ENCODE measurements around the gene OTOP3. TPM values are rescaled to one million over a fixed set of nuclear protein-coding genes. Genes with fewer than 3 reads are reported as not detected.
A peak's percentile ranks its signal among the peaks of the same experiment; 100 is the strongest.

The OTOP3 gene
- total RNA-seq, 1 experiment from 2014 or later, result not detected

DNA sequence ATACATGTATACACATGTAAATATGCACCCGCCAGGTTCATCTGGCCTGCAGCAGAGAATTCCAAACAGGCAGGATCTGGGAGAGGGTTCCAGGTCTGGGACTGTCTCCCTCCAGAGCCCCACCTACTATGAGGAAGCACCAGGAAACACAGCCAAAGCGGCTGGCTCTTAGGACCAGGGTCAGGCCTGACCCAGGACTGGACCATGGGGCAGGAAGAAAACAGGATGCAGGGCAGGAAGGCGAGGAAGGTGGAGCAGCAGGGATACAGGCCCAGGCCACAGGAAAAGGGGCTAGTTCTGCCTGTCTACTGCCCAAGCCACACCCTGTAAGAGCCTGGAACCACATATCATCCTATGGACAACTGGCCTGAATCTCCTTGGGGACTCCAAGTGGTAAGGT is 34.7 kb downstream of the OTOP3 start:
- Histone ChIP-seq H3F3A (ENCODE audit: insufficient read depth, low read depth) (peaks cover 9% of the 10 kb centered on the region; the same call in 1 of the 2 replicates), H3K4me3 (no peak overlapping the region; the same call in 1 of the 2 replicates), H4K20me1 (ENCODE audit: insufficient read depth) (no peaks in the 10 kb centered on the region), H3K4me2 (peak overlapping the region; percentile 85), H2AFZ (no peak overlapping the region), H3K36me3 (ENCODE audit: low read depth) (no peaks in the 10 kb centered on the region), H3K9me2 (ENCODE audit: insufficient read depth) (no peaks in the 10 kb centered on the region), H3K9me3 (ENCODE audit: insufficient read depth, low read depth) (no peaks in the 10 kb centered on the region), H3K4me1 (replicated peaks; ENCODE audit: insufficient read depth) (peaks cover 43% of the 10 kb centered on the region), H3K27me3 (ENCODE audit: insufficient read depth, low read depth) (0 out of 2 replicates have a peak, but pooled peaks cover 3% of the 10 kb centered on the region), H3K79me2 (ENCODE audit: low read depth) (peaks cover 34% of the 10 kb centered on the region), H3K27ac (no peak overlapping the region)
- POLR2A ChIA-PET (ENCODE audit: unreplicated experiment), result interaction anchor here (0.6 kb wide), 1 partner anchor 117 kb away, joined by 3 read pairs; the partner anchor contains the start of gene SLC16A5
- intact Hi-C loops (cut with micrococcal nuclease; ENCODE audit: unreplicated experiment), result no loop called here
- CTCF ChIA-PET, result interaction anchor here (0.6 to 1.1 kb wide), 2 partner anchors 39 to 42 kb away, joined by 9 to 12 read pairs; partner anchors contain the start of gene MRPL58
- no peak for DNase-seq
- TF ChIP-seq, protein P1, sequence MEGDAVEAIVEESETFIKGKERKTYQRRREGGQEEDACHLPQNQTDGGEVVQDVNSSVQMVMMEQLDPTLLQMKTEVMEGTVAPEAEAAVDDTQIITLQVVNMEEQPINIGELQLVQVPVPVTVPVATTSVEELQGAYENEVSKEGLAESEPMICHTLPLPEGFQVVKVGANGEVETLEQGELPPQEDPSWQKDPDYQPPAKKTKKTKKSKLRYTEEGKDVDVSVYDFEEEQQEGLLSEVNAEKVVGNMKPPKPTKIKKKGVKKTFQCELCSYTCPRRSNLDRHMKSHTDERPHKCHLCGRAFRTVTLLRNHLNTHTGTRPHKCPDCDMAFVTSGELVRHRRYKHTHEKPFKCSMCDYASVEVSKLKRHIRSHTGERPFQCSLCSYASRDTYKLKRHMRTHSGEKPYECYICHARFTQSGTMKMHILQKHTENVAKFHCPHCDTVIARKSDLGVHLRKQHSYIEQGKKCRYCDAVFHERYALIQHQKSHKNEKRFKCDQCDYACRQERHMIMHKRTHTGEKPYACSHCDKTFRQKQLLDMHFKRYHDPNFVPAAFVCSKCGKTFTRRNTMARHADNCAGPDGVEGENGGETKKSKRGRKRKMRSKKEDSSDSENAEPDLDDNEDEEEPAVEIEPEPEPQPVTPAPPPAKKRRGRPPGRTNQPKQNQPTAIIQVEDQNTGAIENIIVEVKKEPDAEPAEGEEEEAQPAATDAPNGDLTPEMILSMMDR (conservative IDR thresholded peaks at IDR 0.05), result no peak
- BruUV-seq (replicated peaks), result no TSS peak

DNA sequence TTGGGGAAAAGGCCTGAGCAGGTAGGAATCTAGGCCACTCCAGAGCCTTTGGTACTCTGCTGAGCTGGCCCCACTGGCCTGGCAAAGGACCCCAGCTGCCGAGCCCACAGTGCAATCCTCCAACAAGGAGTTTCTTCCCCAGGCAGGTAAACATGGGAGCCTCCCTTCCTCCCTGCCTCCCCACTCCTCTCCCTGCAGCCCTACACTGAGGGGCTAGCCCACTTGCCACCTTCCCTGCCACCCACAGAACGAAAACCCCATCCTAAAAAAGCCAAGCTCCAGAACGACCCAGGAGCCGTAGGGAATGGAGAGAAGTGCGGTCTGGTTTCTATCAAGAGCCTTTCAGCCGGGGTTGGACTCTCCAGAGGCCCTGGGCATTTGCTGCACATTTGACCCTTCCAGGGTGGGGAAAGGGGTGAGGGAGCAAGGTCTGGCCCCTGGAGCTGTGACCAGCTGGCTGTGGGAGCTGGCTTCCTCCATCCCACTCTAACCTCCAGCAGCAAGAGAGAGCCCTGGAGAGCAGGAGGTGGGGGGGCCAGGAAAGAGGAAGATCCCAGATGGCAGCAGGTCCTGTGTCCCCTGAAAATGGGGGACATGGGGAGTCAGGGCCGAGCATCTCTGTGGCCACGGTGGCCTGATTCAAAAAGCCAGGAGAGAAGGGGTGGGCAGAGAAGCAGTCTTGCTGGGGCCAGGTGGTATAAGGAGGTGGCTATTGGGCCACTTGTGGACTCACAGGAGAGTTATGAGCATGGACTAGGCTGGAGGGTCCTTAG is 35.6 kb downstream of the OTOP3 start:
- H4K20me1 ChIP-seq (ENCODE audit: insufficient read depth), result no peaks in the 10 kb centered on the region
- peak overlapping the region; percentile 96 for H3K4me3 ChIP-seq
- no peaks in the 10 kb centered on the region for H3K9me2 ChIP-seq (ENCODE audit: insufficient read depth)
- H3F3A ChIP-seq (ENCODE audit: insufficient read depth, low read depth), result peaks cover 9% of the 10 kb centered on the region; the same call in 1 of the 2 replicates
- no peaks in the 10 kb centered on the region for H3K36me3 ChIP-seq (ENCODE audit: low read depth)
- POLR2A ChIA-PET (ENCODE audit: unreplicated experiment), result interaction anchor here (0.6 kb wide), 1 partner anchor 116 kb away, joined by 3 read pairs; the partner anchor contains the start of gene SLC16A5
- 0 out of 2 replicates have a peak, but pooled peaks cover 3% of the 10 kb centered on the region for H3K27me3 ChIP-seq (ENCODE audit: insufficient read depth, low read depth)
- no peak for TF ChIP-seq EZH2 (IDR thresholded peaks at IDR 0.05; ENCODE audit: low read depth)
- TF ChIP-seq, protein P1 (conservative IDR thresholded peaks at IDR 0.05), result no peak
- peak overlapping the region; percentile 90; the same call in 1 of the 2 replicates for H2AFZ ChIP-seq
- H3K79me2 ChIP-seq (ENCODE audit: low read depth), result peaks cover 34% of the 10 kb centered on the region
- H3K4me2 ChIP-seq, result peak overlapping the region; percentile 85
- H3K27ac ChIP-seq, result no peak overlapping the region
- no peaks in the 10 kb centered on the region for H3K9me3 ChIP-seq (ENCODE audit: insufficient read depth, low read depth)
- TSS peak; percentile 26 for BruUV-seq (replicated peaks)
- no peak for DNase-seq
- peaks cover 43% of the 10 kb centered on the region for H3K4me1 ChIP-seq (replicated peaks; ENCODE audit: insufficient read depth)
- intact Hi-C loops (cut with micrococcal nuclease; ENCODE audit: unreplicated experiment), result no loop called here
- CTCF ChIA-PET, result interaction anchor here (1.1 kb wide), 1 partner anchor 17 kb away, joined by 7 read pairs; no protein-coding TSS in a partner anchor

DNA sequence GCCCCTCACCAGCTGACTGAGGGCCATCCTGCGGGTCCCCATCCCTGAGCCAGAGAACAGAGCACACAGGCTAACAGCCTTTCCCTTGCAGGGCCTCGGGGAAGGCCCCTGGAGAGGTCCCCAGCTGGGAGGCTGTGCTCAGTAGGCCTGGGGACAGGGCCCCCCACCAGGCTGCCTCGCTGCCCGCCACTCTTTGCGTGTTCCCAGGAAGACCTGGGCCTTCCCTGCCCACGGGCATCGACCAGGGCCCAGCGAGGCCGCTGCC is 36.1 kb downstream of the OTOP3 start:
- ChIA-PET CTCF (interaction anchor here (0.8 to 1.1 kb wide), 2 partner anchors 11 to 17 kb away, joined by 3 to 7 read pairs; no protein-coding TSS in a partner anchor), POLR2A (ENCODE audit: unreplicated experiment) (no interaction called here)
- Histone ChIP-seq H4K20me1 (ENCODE audit: insufficient read depth) (no peaks in the 10 kb centered on the region), H3K27ac (no peak overlapping the region), H3K4me1 (replicated peaks; ENCODE audit: insufficient read depth) (peaks cover 43% of the 10 kb centered on the region), H3K9me2 (ENCODE audit: insufficient read depth) (no peaks in the 10 kb centered on the region), H3K4me3 (peak overlapping the region; percentile 96), H2AFZ (peak overlapping the region; percentile 90; the same call in 1 of the 2 replicates), H3K36me3 (ENCODE audit: low read depth) (no peaks in the 10 kb centered on the region), H3K27me3 (ENCODE audit: insufficient read depth, low read depth) (0 out of 2 replicates have a peak, but pooled peaks cover 3% of the 10 kb centered on the region), H3F3A (ENCODE audit: insufficient read depth, low read depth) (peaks cover 9% of the 10 kb centered on the region; the same call in 1 of the 2 replicates), H3K9me3 (ENCODE audit: insufficient read depth, low read depth) (no peaks in the 10 kb centered on the region), H3K79me2 (ENCODE audit: low read depth) (peaks cover 34% of the 10 kb centered on the region), H3K4me2 (peak overlapping the region; percentile 85)
- DNase-seq, result no peak
- intact Hi-C loops (cut with micrococcal nuclease; ENCODE audit: unreplicated experiment), result no loop called here
- BruUV-seq (replicated peaks), result no TSS peak
- TF ChIP-seq, protein P1 (conservative IDR thresholded peaks at IDR 0.05), result no peak
- no peak for TF ChIP-seq EZH2 (IDR thresholded peaks at IDR 0.05; ENCODE audit: low read depth)
